DMS79 (cell line): ENCODE measurements around the gene NACC2.
"Not testable (repeated sequence)": the region's sequence is repeated elsewhere in the genome, so short reads cannot be mapped to it uniquely, and the experiment has no call there.

Experiments
- DNase-seq: peaks from one replicate; lab custom pipeline; 2025; lab: John Stamatoyannopoulos, UW

The NACC2 gene

GRCh38 chr9:135978642-135979546 is 116.2 kb downstream of the NACC2 start:
- no peak for DNase-seq

DNA sequence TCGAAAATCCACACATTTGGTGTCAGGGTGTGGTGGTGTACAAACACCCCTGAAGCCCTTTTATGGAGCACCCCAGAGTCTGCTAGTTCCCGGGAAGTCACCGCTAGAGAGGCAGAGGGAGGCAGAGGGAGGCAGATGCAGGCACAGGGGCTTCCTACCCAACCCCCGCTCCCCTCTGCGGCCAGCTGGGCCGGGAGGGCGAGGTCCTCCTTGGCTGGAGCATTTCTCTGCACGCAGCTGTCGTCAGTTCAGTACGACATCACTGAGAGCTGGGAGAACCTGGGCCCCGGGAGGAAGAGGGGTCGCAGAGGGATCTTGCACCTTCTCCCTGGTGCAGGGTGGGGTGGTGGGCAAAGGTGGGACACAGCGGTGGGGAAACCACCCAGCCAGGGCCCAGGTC is 118.1 kb downstream of the NACC2 start:
- no peak for DNase-seq

GRCh38 chr9:135976531-135976930 is 118.6 kb downstream of the NACC2 start:
- no peak for DNase-seq

- DNase-seq = no peak
Observed at GRCh38 chr9:135975834-135976233, 119.3 kb downstream of the NACC2 start.

GRCh38 chr9:135974220-135974573 is 120.9 kb downstream of the NACC2 start:
- DNase-seq = no peak

DNA sequence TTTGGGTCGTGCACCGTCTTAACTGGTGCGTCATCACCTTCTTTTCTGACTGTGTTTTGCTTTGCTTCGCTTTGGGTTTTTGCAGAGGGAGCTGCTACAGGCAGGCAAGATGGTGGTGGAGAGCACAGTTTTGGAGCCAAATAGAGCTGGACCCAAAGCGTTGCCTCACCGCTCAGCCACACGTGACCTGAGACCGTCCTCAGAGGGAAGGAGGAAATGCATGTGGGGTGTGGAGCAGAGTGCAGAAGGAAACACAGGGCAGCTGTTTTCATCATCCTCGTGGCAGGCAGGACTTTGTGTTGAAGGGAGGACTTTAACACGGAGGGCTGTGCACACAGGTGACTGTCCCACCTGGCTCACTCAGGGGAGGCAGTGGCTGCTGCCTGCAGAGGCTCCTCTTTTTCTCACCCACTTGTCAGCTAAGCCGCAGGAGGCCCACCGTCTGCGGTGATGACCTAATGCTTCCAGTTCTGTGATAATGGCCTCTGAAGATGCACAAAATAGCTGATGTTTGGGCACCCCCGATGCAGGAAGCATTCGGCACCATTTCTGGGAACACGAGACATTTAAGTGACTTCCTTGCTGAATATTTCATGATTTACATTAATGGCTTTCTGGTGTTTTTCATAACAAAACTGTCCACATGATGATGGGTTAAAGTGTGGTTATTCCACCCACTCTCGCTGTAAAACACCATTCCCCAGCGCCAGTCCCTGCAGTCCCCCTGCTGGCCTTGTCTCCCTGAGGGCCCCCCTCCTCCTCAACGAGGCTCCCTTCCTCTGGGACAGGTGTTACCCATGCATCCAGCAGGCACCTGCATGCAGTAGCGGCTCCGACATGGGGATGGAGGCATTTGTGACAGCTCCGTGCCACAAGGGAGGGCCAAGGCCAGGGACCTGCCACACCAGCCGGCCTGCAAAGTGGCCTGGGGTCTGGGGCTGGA is 121.5 kb downstream of the NACC2 start:
- no peak for DNase-seq

DNA sequence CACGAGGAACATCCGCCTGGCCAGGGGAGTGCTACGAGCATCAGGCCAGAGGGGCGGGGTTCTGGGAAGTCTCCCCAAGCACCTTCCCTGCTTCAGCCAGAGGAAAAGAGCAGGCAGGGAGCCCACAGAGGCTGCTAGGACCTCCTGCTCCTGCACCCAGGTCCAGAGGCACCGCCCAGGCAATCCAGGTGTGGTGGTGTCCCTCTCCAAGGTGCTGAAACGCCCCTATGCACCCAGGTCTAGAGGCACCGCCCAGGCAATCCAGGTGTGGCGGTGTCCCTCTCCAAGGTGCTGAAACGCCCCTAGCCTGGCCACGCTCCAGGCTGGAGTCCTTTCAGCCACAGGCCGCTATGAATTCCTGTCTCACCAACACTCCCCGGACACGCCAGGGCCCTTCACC is 123.2 kb downstream of the NACC2 start:
- peak; percentile 39 for DNase-seq

- DNase-seq = no peak
Observed at GRCh38 chr9:135971111-135971766, 123.8 kb downstream of the NACC2 start.

DNA sequence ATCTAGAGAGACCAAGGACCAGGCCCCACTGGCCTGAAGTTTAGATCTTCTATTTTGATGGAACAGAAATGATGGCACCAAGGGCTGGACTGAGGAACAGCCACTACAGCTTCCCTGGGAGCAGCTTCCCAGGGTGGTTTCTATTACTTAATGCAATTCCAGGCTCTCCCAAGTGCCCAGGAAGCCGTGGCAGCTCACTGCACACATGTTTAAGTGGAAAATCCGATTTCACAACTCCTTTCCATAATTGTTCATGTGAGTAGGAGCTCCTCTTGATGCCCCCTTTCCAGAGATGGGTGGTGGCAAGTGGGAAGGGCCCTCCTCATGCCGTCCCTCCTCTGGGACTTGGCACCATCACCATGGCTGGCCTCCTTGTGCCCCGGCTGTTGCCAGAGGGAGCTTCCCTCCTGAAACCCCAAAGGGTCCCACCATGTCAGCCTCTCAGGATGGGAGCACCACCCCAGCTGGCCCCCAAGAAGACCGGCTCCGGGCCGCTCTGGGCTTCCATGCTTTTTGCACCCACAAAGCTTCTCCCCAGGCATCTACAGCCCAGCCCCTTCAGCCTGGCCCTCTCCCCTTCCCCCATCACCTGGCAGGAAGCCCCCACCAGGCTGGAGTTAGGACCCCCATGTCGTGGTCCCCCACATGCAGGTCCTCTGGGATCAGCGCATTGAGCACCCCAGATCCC is 124.8 kb downstream of the NACC2 start:
- DNase-seq = no peak

GRCh38 chr9:135969064-135969683 is 125.9 kb downstream of the NACC2 start:
- no peak for DNase-seq

DNA sequence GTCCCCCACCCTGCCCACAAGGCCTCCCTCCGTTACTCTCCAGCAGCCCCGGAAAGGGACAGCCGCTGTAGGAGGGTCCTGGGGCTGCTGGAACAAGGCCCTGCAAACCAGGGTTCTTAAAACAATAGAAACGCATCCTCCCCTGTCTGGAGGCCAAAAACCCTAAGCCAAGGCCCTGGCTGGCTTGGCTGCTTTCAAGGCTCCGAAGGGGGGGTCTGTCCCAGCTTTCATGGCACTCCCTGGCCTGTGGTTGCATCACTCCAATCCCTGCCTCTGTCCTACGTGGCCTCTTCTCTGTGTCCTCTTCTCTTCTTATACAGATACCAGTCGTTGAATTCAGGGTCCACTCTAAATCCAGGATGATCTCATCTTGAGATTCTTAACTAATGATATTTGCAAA is 126.5 kb downstream of the NACC2 start:
- no peak for DNase-seq

DNA sequence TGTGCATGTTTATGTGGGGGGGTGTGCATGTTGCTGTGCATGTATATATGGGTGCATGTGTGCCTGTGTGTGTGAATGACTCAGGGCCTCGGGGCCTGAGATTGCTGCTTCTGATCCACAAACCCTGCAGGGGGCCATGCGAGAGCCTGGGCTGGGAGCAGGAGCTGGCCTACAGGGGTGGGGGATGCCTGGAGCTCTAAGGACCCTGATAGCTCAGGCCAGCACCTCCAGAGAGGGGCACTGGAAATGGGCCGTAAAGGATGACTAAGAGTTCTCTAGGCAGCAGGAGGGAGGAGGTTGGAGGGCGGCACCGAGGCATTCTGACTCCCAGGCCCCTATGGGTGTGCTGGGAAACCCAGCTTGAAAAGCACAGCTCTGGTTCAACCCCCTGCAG is 127.0 kb downstream of the NACC2 start:
- DNase-seq = no peak

- DNase-seq = not testable (repeated sequence)
Observed at GRCh38 chr9:135966916-135967260, 128.2 kb downstream of the NACC2 start.

DNA sequence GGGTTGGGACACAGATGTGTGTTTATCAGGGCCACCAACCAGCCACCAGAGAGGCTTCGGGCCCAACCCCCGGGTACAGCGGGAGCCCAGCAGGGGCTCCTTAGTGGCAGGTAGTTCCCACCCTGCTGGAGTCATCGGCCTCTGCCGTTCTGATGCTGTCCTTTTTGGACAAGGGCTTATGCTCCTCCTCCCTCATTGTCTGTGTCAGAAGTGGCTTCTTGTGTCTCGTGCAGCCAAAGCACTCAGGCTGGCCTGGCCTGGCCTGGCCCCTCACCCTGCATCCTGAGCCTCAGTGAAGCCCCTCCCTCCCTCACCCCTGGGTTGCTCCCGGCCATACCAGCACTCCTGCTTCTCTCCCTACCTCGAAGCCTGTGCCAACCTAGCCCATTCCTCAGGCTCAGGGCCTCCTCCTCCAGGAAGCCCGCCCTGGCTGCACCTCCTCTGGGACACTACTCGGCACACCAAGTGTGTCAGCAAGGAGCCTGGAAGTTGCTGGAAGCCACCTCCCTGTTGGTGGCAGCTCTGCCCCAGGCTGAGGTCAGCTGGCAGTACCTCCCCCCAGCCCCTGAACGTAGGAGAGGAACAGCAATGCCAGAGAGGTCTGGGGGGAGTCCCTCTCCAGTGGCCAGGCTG is 129.8 kb downstream of the NACC2 start:
- no peak for DNase-seq

DNA sequence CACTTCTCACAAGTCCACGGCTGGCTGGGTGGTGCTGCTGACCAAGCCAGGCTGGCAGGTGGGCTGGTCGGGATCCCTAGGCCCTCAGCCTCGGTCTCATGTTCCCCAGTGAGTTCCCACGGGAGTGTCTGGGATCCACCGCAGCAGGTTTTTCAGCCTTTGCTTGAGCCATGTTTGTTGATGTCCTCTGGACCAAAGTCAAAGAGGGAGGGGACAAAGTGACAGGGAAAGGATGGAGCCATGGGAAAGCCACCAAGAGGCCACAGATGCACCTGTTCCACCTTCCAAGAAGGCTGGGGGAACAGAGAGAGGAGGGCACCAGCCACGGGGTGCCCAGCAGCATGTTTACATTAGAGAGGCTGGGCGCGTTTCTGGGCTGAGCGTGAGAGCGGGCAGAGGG is 131.2 kb downstream of the NACC2 start:
- DNase-seq = no peak

- no peak for DNase-seq
Observed at GRCh38 chr9:135963338-135963737, 131.8 kb downstream of the NACC2 start.

DNA sequence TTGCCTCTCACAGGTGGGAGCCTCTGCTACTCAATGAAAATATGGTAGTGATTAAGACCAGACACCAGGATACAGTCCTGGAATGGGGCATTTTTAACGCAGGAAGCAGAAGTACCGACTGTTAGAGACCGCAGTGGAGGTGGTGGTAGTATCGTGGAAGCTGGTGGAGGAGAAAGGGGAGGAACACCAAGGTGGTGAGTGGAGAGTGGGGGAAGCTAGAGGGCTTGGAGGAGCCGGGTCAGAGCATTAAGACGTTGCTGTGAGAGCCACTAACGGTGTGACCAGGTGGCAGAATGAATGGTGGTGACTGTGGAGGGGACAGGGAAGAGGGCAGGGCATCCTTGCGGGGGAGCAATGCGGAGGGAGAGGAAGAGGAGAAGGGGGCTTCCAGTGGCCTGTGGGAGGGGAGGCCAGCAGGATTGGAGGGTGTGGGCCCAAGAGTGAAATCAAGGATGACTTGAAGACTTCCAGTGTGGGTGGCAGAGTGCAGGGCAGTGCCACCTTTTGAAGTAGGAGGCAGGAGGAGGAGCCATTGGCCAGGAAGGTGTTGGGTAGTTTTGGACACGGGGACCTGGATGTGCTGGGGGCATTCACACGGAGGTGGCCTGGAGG is 132.3 kb downstream of the NACC2 start:
- DNase-seq = no peak

GRCh38 chr9:135961811-135962695 is 133.0 kb downstream of the NACC2 start:
- DNase-seq = no peak

GRCh38 chr9:135961277-135961715 is 133.8 kb downstream of the NACC2 start, which contains the start of gene UBAC1:
UBAC1 (minus strand) TSS chr9:135961373; CDS start chr9:135961162, 211 bp downstream.
- peak; percentile 85 for DNase-seq
